Measurements from ENCODE around the gene TAF10.

DNA sequence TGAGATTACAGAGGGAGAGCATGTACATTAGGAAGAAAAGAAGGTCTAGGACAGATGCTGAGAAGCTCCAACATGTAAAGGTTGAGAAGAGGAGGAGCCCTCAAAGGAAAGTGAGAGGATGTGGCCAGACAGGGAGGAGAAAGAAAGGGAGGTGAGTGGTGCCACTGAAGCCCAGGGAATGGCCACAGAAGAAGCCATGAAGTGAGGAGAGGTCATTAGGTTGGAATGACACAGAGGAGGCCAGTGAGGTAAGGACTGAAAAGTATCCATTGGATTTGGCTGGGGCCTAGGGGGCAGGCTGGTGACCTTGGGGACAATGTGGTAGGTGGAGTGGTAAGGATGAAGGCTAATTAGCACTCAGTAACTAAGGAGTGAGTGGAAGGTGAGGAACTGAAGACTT lies 46.6 kb upstream of the TAF10 start:
- TF ChIP-seq EZH2 (IDR thresholded peaks at IDR 0.05) (no peak), POLR2AphosphoS5 (IDR thresholded peaks at IDR 0.05; ENCODE audit: borderline replicate concordance, low read depth, low read length) (no peak)
